ENCODE measurements around the gene NTN1. TPM values are rescaled to one million over a fixed set of nuclear protein-coding genes. Genes with fewer than 3 reads are reported as not detected.

NTN1 gene
- total RNA-seq, 2 experiments from 2014 or later = 0.09 TPM; not detected in 1

DNA sequence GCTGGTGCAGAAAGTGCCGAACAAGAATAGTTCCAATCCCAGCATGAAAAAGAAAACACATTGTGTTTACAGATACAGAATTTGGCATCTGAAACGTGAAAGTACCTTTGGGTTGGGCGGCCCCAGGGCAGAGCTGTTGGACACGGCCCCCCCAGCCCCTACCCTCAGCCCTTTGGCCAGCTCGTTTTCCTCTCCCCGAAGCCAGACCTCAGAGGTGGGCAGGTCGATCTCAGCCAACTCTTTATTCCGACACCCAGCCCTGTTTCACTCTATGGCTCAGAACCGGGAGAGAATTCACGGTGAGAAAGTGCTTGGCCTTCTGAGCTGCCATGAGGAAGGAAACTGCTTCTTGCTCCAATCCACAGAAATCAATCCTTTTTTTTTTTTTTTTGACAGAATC lies 11.3 kb downstream of the NTN1 start:
- peaks cover 14% of the 10 kb centered on the region for H3K27me3 Mint-ChIP-seq
- ATAC-seq (ENCODE audit: low read depth) = no peak
- H3K36me3 Mint-ChIP-seq = no peaks in the 10 kb centered on the region
- POLR2A ChIA-PET = no interaction called here
- H3K27ac Mint-ChIP-seq = no peak overlapping the region
- H3K4me3 Mint-ChIP-seq = no peak overlapping the region
- no peaks in the 10 kb centered on the region for H3K4me1 Mint-ChIP-seq
- no peak for DNase-seq
- peaks cover 4% of the 10 kb centered on the region for H3K9me3 Mint-ChIP-seq

DNA sequence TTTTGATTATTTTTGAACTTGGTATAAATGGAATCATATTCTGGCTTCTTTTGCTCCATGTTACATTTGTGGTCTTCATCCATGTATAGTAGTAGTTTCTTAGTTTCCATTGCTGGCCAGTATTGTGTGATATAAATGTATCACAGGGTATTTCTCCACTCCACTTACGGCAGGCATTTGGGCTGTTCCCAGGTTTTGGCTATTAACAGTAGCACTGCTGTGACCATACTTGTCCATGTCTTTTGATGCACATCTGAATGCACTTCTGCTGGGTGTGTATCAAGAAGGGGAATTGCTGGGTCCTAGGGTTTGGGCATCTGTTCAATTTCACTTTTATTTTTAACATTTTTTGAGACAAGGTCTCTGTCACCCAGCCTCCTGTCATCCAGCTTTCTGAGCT lies 13.9 kb downstream of the NTN1 start:
- no peaks in the 10 kb centered on the region for H3K36me3 Mint-ChIP-seq
- H3K9me3 Mint-ChIP-seq = peaks cover 6% of the 10 kb centered on the region
- ATAC-seq (ENCODE audit: low read depth) (no peak), DNase-seq (no peak)
- H3K27ac Mint-ChIP-seq = no peak overlapping the region
- H3K4me1 Mint-ChIP-seq = no peaks in the 10 kb centered on the region
- peaks cover 26% of the 10 kb centered on the region for H3K27me3 Mint-ChIP-seq
- POLR2A ChIA-PET = no interaction called here
- no peak overlapping the region for H3K4me3 Mint-ChIP-seq

DNA sequence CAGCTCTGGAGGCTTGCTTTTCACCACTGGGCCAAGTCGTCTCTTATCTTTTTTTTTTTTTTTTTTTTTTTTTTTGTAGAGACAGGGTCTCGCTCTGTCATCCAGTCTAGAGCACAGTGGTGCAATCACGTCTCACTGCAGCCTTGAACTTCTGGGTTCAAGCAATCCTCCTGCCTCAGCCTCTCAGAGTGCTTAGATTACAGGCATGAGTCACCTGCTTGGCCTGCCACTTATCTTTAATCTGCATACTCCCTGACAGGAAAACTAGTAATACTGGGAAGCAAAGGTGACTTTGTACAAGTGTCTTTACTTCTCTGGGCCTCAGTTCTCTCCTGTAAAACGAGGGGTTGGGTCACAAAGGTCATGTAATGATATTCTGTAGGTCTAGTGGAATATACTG lies 15.0 kb downstream of the NTN1 start:
- Mint-ChIP-seq H3K36me3 (no peaks in the 10 kb centered on the region), H3K4me1 (no peaks in the 10 kb centered on the region), H3K27ac (no peak overlapping the region), H3K27me3 (peaks cover 27% of the 10 kb centered on the region), H3K4me3 (no peak overlapping the region), H3K9me3 (peaks cover 8% of the 10 kb centered on the region)
- POLR2A ChIA-PET = no interaction called here
- ATAC-seq (ENCODE audit: low read depth) (no peak), DNase-seq (no peak)

GRCh38 chr17:9037736-9038135 lies 16.4 kb downstream of the NTN1 start:
- Mint-ChIP-seq H3K27me3 (peaks cover 21% of the 10 kb centered on the region), H3K4me3 (no peak overlapping the region), H3K9me3 (peaks cover 8% of the 10 kb centered on the region), H3K4me1 (no peaks in the 10 kb centered on the region), H3K36me3 (no peaks in the 10 kb centered on the region), H3K27ac (no peak overlapping the region)
- ATAC-seq (ENCODE audit: low read depth) (no peak), DNase-seq (no peak)
- POLR2A ChIA-PET = no interaction called here

- Mint-ChIP-seq H3K27me3 (peaks cover 21% of the 10 kb centered on the region), H3K36me3 (no peaks in the 10 kb centered on the region), H3K4me1 (no peaks in the 10 kb centered on the region), H3K4me3 (no peak overlapping the region), H3K9me3 (peaks cover 8% of the 10 kb centered on the region), H3K27ac (no peak overlapping the region)
- DNase-seq = no peak
- POLR2A ChIA-PET = no interaction called here
- ATAC-seq (ENCODE audit: low read depth) = no peak
Observed at GRCh38 chr17:9038380-9038779, 17.1 kb downstream of the NTN1 start.

DNA sequence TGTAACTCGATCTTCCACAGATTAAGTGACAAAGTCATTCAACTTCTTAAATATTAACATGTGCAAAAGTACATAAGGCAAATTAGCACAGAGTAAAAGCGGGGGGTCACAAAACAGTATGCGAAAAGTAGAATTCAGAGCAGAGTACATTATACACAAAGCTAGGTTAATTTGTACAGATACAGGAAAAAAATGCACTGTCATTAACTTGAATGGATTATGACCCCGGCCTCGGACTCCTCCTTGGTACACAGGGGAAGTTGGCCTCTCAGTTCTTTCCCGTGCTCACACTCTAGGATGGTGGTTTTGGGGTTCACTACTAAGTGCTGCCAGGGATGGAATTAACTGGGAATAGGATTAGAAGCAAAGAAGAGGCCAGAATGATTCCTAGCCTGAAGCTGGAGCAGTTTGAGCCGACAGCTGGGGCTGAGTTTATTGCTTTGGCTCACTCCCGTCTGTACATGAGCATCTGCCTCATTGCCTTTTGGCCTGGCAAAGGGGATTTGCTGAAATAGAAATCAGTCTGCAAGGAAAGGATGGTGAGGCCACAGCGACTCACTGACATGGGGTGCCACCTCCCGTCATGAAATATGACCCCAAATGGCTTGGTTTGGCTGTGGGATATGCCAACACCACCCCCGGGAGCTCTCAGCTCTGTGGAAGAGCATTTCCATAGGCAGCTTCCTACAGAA lies 23.6 kb downstream of the NTN1 start:
- ATAC-seq (ENCODE audit: low read depth) (no peak), DNase-seq (no peak)
- H3K9me3 Mint-ChIP-seq = peaks cover 3% of the 10 kb centered on the region
- H3K4me3 Mint-ChIP-seq = no peak overlapping the region
- H3K27ac Mint-ChIP-seq = no peak overlapping the region
- no peaks in the 10 kb centered on the region for H3K4me1 Mint-ChIP-seq
- peaks cover 23% of the 10 kb centered on the region for H3K27me3 Mint-ChIP-seq
- POLR2A ChIA-PET = no interaction called here
- no peaks in the 10 kb centered on the region for H3K36me3 Mint-ChIP-seq

- Mint-ChIP-seq H3K36me3 (no peaks in the 10 kb centered on the region), H3K9me3 (no peaks in the 10 kb centered on the region), H3K27ac (no peak overlapping the region), H3K27me3 (peaks cover 7% of the 10 kb centered on the region), H3K4me3 (no peak overlapping the region), H3K4me1 (no peaks in the 10 kb centered on the region)
- POLR2A ChIA-PET = no interaction called here
- ATAC-seq (ENCODE audit: low read depth) (no peak), DNase-seq (no peak)
Observed at GRCh38 chr17:9050801-9051401, 29.6 kb downstream of the NTN1 start.

GRCh38 chr17:9051561-9051960 lies 30.3 kb downstream of the NTN1 start:
- POLR2A ChIA-PET = no interaction called here
- Mint-ChIP-seq H3K36me3 (no peaks in the 10 kb centered on the region), H3K4me1 (no peaks in the 10 kb centered on the region), H3K4me3 (no peak overlapping the region), H3K27ac (no peak overlapping the region), H3K27me3 (peaks cover 2% of the 10 kb centered on the region), H3K9me3 (no peaks in the 10 kb centered on the region)
- DNase-seq (no peak), ATAC-seq (ENCODE audit: low read depth) (no peak)

- no peaks in the 10 kb centered on the region for H3K4me1 Mint-ChIP-seq
- no peaks in the 10 kb centered on the region for H3K27me3 Mint-ChIP-seq
- no peaks in the 10 kb centered on the region for H3K9me3 Mint-ChIP-seq
- DNase-seq (no peak), ATAC-seq (ENCODE audit: low read depth) (no peak)
- H3K4me3 Mint-ChIP-seq = no peak overlapping the region
- H3K27ac Mint-ChIP-seq = no peak overlapping the region
- POLR2A ChIA-PET = no interaction called here
- no peaks in the 10 kb centered on the region for H3K36me3 Mint-ChIP-seq
Observed at GRCh38 chr17:9052921-9053320, 31.6 kb downstream of the NTN1 start.

DNA sequence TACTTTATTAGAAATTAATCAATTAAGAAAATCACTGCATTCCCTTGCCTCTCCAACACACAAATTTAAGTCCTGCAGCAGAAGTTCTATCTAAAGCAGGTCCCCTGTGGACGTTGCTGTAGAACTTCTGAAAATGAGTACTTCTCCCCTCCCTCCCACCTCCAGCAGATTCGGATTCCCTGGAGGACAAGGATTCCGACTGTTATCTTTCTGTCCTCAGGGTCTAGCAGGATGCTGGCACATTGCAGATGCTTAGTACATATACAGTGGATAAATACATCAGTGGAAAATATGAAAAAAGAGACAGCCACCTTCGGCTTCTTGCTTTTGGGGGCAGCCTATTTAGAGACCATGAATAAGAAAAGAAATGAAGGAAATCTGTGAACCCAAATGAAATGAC lies 32.1 kb downstream of the NTN1 start:
- Mint-ChIP-seq H3K9me3 (no peaks in the 10 kb centered on the region), H3K4me1 (no peaks in the 10 kb centered on the region), H3K36me3 (no peaks in the 10 kb centered on the region), H3K4me3 (no peak overlapping the region), H3K27ac (no peak overlapping the region), H3K27me3 (no peaks in the 10 kb centered on the region)
- ATAC-seq (ENCODE audit: low read depth) (no peak), DNase-seq (no peak)
- POLR2A ChIA-PET = no interaction called here

DNA sequence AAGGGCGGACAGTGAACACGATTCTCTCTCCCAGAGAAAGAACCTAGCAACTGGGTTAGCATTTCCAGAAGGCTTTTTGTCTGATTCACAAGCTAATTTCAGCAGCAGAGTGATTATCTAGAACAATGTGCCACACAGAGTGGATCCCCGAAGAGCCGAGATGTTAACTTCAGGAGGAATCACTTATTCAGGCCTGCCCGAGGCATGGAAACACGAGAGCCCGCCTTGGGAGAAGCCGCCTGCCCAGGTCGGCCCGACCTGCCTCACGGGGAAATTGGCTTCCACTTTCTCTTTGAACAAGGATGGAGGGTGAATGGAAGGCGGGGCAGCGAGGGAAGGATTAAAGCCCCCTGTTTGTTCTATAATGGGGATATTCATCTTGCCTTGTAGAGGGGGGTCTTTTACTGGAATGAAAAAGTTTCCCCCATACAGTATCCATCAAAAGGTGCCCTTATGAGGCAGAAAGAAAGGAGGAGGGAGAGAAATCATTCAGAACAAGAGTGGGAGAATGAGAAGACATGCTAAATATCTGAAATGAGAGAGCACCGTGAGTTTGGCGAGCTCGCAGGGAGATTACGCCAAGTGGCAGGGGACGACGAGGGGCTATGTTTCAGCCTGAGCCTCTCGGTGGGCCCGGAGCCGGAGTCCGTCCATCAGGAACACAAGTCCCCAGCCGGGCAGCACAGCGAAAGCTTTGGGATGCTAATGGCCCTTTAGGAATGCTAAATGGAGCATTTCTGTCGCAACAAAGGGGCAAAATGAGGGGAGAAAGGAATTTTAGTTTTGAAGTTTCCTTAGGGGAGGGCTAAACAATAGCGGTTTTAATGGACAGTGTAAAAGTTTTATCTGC lies 33.0 kb downstream of the NTN1 start:
- peaks cover 2% of the 10 kb centered on the region for H3K27me3 Mint-ChIP-seq
- H3K36me3 Mint-ChIP-seq = no peaks in the 10 kb centered on the region
- H3K27ac Mint-ChIP-seq = no peak overlapping the region
- POLR2A ChIA-PET = no interaction called here
- no peaks in the 10 kb centered on the region for H3K4me1 Mint-ChIP-seq
- DNase-seq = no peak
- H3K4me3 Mint-ChIP-seq = no peak overlapping the region
- no peaks in the 10 kb centered on the region for H3K9me3 Mint-ChIP-seq
- no peak for ATAC-seq (ENCODE audit: low read depth)

GRCh38 chr17:9055281-9055680 lies 34.0 kb downstream of the NTN1 start:
- no peak overlapping the region for H3K4me3 Mint-ChIP-seq
- H3K27ac Mint-ChIP-seq = no peak overlapping the region
- DNase-seq (no peak), ATAC-seq (ENCODE audit: low read depth) (no peak)
- POLR2A ChIA-PET = no interaction called here
- H3K36me3 Mint-ChIP-seq = no peaks in the 10 kb centered on the region
- H3K27me3 Mint-ChIP-seq = peaks cover 2% of the 10 kb centered on the region
- no peaks in the 10 kb centered on the region for H3K4me1 Mint-ChIP-seq
- no peaks in the 10 kb centered on the region for H3K9me3 Mint-ChIP-seq

DNA sequence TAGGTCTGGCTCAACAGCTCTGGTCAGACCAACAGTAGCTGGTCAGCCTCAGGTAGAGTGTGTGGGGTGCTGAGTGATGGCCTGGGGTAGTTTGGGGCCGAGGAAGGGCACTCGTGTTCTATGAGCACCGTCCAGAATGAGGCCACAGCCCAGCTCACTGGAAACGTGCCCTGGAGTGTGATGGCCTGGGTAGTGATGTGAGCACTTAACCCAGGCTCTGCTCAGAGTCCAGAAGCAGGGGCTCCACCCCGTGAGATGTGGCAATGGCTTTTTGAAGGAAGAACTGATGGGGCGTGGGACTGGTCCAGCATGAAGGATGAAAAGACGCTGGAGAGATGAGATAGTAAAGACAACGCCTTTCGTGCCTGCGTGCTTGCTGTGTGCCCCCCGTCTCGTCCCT lies 35.3 kb downstream of the NTN1 start:
- Mint-ChIP-seq H3K27me3 (peaks cover 6% of the 10 kb centered on the region), H3K27ac (no peak overlapping the region)
- POLR2A ChIA-PET = no interaction called here

GRCh38 chr17:9057310-9057709 lies 36.0 kb downstream of the NTN1 start:
- ATAC-seq (ENCODE audit: low read depth) (no peak), DNase-seq (no peak)
- Mint-ChIP-seq H3K27me3 (peaks cover 6% of the 10 kb centered on the region), H3K4me3 (no peak overlapping the region), H3K36me3 (no peaks in the 10 kb centered on the region), H3K27ac (no peak overlapping the region), H3K4me1 (no peaks in the 10 kb centered on the region), H3K9me3 (no peaks in the 10 kb centered on the region)
- POLR2A ChIA-PET = no interaction called here

More for the DNA sequence above, 35.3 kb downstream of the NTN1 start:
- ATAC-seq (ENCODE audit: low read depth) (no peak), DNase-seq (no peak)
- Mint-ChIP-seq H3K36me3 (no peaks in the 10 kb centered on the region), H3K4me1 (no peaks in the 10 kb centered on the region), H3K4me3 (no peak overlapping the region), H3K9me3 (no peaks in the 10 kb centered on the region)
